HUES48 (cell line): ENCODE measurements around the gene TROAP.
"Not testable (repeated sequence)": the region's sequence is repeated elsewhere in the genome, so short reads cannot be mapped to it uniquely, and the experiment has no call there.

Experiments used
- H3K27ac ChIP-seq: one replicate; pipeline ENCODE4 v1.7.0; 2013; ENCODE audit warnings: low read depth, low read length, inconsistent platforms
- H3K27me3 ChIP-seq: 2 replicates; pipeline ENCODE4 v1.6.1; 2013; ENCODE audit warnings: mild to moderate bottlenecking, low read length; ENCODE audit not compliant: control insufficient read depth, insufficient read depth
- H3K36me3 ChIP-seq: 2 replicates; pipeline ENCODE4 v1.6.1; 2013; ENCODE audit warnings: low read length; ENCODE audit not compliant: control insufficient read depth, insufficient read depth
- H3K4me1 ChIP-seq: 2 replicates; pipeline ENCODE4 v1.6.1; 2013; ENCODE audit warnings: mild to moderate bottlenecking, low read length; ENCODE audit not compliant: control insufficient read depth, insufficient read depth
- H3K4me3 ChIP-seq: 2 replicates; pipeline ENCODE4 v1.5.1; 2013; ENCODE audit warnings: mild to moderate bottlenecking, low read depth, low read length
- H3K9ac ChIP-seq: 2 replicates; pipeline ENCODE4 v1.6.1; 2013; ENCODE audit warnings: mild to moderate bottlenecking, low read depth, low read length, moderate library complexity
- H3K9me3 ChIP-seq: 2 replicates; pipeline ENCODE4 v1.6.1; 2013; ENCODE audit warnings: low read length; ENCODE audit not compliant: control insufficient read depth, insufficient read depth

TROAP gene, protein sequence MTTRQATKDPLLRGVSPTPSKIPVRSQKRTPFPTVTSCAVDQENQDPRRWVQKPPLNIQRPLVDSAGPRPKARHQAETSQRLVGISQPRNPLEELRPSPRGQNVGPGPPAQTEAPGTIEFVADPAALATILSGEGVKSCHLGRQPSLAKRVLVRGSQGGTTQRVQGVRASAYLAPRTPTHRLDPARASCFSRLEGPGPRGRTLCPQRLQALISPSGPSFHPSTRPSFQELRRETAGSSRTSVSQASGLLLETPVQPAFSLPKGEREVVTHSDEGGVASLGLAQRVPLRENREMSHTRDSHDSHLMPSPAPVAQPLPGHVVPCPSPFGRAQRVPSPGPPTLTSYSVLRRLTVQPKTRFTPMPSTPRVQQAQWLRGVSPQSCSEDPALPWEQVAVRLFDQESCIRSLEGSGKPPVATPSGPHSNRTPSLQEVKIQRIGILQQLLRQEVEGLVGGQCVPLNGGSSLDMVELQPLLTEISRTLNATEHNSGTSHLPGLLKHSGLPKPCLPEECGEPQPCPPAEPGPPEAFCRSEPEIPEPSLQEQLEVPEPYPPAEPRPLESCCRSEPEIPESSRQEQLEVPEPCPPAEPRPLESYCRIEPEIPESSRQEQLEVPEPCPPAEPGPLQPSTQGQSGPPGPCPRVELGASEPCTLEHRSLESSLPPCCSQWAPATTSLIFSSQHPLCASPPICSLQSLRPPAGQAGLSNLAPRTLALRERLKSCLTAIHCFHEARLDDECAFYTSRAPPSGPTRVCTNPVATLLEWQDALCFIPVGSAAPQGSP

DNA sequence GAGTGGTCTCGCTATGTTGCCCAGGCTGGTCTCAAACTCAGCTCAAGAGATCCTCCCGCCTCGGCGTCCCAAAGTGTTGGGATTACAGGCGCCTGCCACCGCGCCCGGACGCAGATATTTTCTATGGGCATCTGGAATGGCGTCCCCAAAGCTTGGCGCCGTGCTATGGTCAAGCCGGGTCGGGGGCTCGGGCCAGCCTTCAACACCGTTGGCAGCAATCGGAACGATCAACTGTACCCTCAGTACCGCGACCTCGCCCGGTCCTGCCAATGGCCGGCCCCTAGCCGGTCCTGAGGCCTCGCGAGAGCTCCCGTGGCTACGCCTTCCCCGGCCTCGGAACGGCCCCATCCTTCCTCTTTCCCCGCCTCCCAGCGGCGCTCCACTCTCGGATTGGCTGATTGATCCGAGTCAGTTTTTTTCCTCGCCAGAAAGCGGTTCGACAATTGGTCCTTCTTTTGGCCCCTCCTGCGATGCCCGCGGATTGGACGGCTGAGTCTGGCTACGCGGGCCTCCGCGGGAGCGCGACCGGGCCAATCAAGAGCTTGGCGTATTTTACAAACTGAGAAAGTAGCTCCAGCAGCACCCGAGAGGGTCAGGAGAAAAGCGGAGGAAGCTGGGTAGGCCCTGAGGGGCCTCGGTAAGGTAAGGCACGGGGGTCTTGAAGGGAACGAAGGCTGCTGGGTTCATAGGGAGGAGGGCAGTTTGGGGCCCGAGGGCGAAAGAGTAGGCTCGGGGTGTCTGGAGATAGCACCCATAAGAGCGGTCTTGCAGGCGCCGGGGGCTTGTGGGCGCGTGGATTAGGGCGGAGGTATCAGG lies at the start of gene TROAP:
Gene TROAP, plus strand, starts transcription at position 548 of the 816 bp plus-strand sequence. CDS start 354 bp downstream, outside the sequence.
- peak within 1 kb of the TSS; percentile 78 for H3K27ac ChIP-seq
- peaks cover 31% of the 10 kb centered on the region for H3K36me3 ChIP-seq
- peaks cover 11% of the 10 kb centered on the region; the same call in 1 of the 2 replicates for H3K4me1 ChIP-seq
- peak within 1 kb of the TSS; percentile 74 for H3K9ac ChIP-seq
- peak within 1 kb of the TSS; percentile 91 for H3K4me3 ChIP-seq
- H3K9me3 ChIP-seq = no peaks in the 10 kb centered on the region
- no peaks in the 10 kb centered on the region for H3K27me3 ChIP-seq

- no peak overlapping the region for H3K27ac ChIP-seq
- H3K9me3 ChIP-seq = no peaks in the 10 kb centered on the region
- peaks cover 47% of the 10 kb centered on the region for H3K36me3 ChIP-seq
- H3K9ac ChIP-seq = no peak overlapping the region
- no peak overlapping the region for H3K4me3 ChIP-seq
- H3K4me1 ChIP-seq = peaks cover under 1% of the 10 kb centered on the region; the same call in 1 of the 2 replicates
- H3K27me3 ChIP-seq = no peaks in the 10 kb centered on the region
Measured at GRCh38 chr12:49273726-49274395, 49.2 kb upstream of the TROAP start.

DNA sequence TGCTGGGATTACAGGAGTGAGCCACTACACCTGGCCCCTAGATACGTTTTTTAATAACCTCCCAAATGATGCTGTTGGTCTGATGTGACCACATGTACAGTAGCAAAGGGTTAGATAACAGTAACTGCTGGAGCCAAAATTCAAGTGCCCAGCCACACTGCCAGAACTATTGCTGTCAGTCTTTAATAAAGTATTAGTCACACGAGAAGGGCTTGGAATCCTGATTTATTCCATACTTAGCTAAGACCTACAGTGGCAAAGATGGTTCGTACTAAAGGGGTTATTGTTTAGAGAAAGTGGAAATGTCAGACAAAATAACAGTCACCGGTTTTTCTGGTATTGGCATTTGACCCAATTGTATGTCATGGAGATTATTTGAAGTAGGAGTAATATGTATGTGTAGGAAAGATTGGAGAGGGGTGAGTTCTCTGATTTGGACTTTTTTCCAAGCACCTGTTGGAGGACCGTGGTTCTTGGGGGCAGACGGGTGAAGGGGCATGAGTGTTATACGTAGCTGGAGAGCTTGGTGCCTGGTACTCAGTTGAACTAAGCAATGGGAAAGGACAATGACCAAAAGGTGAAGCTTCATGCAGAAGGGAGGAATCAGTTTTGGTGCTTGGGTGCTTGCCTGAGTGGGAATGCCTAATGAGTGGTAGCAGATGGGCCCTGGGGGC lies 48.5 kb upstream of the TROAP start:
- no peaks in the 10 kb centered on the region for H3K27me3 ChIP-seq
- no peak overlapping the region for H3K4me3 ChIP-seq
- H3K36me3 ChIP-seq = peaks cover 41% of the 10 kb centered on the region
- no peak overlapping the region for H3K9ac ChIP-seq
- no peak overlapping the region for H3K27ac ChIP-seq
- H3K4me1 ChIP-seq = peaks cover 2% of the 10 kb centered on the region
- no peaks in the 10 kb centered on the region for H3K9me3 ChIP-seq

- Histone ChIP-seq H3K4me1 (peaks cover 8% of the 10 kb centered on the region), H3K27ac (no peak overlapping the region), H3K36me3 (peaks cover 21% of the 10 kb centered on the region), H3K9me3 (no peaks in the 10 kb centered on the region), H3K27me3 (no peaks in the 10 kb centered on the region), H3K9ac (no peak overlapping the region), H3K4me3 (no peak overlapping the region)
Measured at GRCh38 chr12:49276304-49277290, 46.5 kb upstream of the TROAP start.

GRCh38 chr12:49277466-49277865 lies 45.6 kb upstream of the TROAP start:
- Histone ChIP-seq H3K4me3 (no peak overlapping the region), H3K9ac (no peak overlapping the region), H3K27me3 (no peaks in the 10 kb centered on the region), H3K27ac (no peak overlapping the region), H3K9me3 (no peaks in the 10 kb centered on the region), H3K36me3 (peaks cover 15% of the 10 kb centered on the region), H3K4me1 (peaks cover 8% of the 10 kb centered on the region)

DNA sequence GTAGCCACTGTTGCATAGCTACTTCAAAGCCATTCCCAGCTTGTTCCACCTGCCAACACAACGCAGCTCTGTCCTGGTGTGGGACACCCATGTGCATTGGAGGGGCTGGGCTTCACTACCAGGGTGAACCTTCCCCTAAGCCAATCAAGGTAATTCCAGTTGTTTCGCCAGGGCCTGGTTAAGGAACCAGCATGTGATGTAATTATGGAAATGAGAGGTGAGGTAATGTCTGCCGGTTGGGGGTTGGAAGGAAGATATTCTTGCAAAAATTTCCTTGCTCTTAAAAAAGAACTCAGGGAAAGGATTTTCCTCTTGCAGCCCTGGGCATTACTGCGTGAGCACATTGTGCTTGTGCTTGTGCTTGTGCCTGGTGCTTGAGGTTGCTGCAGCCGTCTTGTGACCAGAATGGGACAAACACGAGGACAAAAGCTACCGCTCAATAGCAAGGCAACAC lies 43.3 kb upstream of the TROAP start:
- Histone ChIP-seq H3K27me3 (no peaks in the 10 kb centered on the region), H3K36me3 (no peaks in the 10 kb centered on the region), H3K9me3 (no peaks in the 10 kb centered on the region), H3K9ac (peak overlapping the region; percentile 27), H3K4me1 (peaks cover 8% of the 10 kb centered on the region), H3K27ac (peak overlapping the region; percentile 77), H3K4me3 (no peak overlapping the region)

DNA sequence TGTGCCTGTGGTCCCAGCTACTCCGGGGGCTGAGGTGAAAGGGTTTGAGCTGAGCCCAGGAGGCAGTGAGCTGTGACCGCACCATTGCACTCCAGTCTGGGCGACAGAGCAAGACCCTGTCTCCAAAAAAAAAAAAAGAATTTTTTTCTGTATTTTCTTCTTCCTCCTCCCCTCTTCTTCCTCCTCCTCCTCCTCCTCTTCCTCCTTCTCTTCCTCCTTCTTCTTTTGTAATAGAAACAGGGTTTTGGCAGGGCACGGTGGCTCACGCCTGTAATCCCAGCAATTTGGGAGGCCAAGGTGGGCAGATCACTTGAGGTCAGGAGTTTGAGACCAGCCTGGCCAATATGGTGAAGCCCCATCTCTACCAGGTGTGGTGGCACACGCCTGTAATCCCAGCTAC lies 42.5 kb upstream of the TROAP start:
- not testable (repeated sequence) for H3K9ac ChIP-seq, H3K36me3 ChIP-seq, H3K27ac ChIP-seq, H3K27me3 ChIP-seq, H3K4me3 ChIP-seq, H3K4me1 ChIP-seq, H3K9me3 ChIP-seq

GRCh38 chr12:49282302-49282701 lies 40.8 kb upstream of the TROAP start:
- no peak overlapping the region for H3K9ac ChIP-seq
- H3K27ac ChIP-seq = no peak overlapping the region

DNA sequence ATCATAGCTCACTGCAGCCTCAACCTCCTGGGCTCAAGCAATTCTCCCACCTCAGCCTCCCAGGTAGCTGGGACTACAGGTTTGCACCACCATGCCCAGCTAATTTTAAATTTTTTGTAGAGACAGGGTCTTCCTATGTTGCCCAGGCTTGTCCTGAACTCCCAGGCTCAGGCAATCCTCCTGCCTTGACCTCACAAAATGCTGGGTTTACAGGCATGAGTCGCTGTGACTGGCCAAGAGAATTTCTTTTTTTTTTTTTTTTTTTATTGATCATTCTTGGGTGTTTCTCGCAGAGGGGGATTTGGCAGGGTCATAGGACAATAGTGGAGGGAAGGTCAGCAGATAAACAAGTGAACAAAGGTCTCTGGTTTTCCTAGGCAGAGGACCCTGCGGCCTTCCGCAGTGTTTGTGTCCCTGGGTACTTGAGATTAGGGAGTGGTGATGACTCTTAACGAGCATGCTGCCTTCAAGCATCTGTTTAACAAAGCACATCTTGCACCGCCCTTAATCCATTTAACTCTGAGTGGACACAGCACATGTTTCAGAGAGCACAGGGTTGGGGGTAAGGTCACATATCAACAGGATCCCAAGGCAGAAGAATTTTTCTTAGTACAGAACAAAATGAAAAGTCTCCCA lies 40.2 kb upstream of the TROAP start:
- H3K9me3 ChIP-seq, H3K27ac ChIP-seq, H3K4me3 ChIP-seq, H3K27me3 ChIP-seq, H3K4me1 ChIP-seq, H3K9ac ChIP-seq, H3K36me3 ChIP-seq: not testable (repeated sequence)

More at GRCh38 chr12:49282302-49282701, 40.8 kb upstream of the TROAP start:
- H3K36me3 ChIP-seq = no peaks in the 10 kb centered on the region
- H3K4me3 ChIP-seq = no peak overlapping the region
- no peaks in the 10 kb centered on the region for H3K27me3 ChIP-seq
- peaks cover 8% of the 10 kb centered on the region for H3K4me1 ChIP-seq
- H3K9me3 ChIP-seq = no peaks in the 10 kb centered on the region
